GM12874 (cell line): ENCODE data around the gene IL1R2.

ENCODE experiments used
- TF ChIP-seq, protein P1 (sequence below): IDR thresholded peaks from 2 replicates; pipeline ENCODE4 v1.5.1; 2011; ENCODE audit warnings: low read depth, mild to moderate bottlenecking, control low read depth, low read length, moderate library complexity; ENCODE audit not compliant: insufficient read depth

Gene IL1R2

DNA sequence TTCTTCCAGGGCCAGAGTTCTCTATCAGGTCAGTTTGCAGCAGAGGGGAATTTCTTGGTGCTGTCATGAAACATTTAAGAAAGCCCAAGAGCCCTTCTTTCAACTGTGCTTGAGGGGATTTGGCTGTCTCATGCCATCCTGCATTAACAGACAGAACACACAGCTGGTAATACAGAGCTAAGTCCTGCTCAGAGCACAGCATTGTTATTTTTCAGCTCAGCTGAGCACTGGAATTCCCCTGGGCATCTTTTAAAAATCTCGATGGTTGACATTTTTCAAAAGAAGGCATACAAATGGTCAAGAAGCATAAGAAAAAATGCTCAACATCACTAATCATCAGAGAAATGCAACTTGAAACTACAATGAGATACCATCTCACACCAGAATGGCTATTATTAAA lies 14.9 kb upstream of the IL1R2 start:
- TF ChIP-seq, protein P1, sequence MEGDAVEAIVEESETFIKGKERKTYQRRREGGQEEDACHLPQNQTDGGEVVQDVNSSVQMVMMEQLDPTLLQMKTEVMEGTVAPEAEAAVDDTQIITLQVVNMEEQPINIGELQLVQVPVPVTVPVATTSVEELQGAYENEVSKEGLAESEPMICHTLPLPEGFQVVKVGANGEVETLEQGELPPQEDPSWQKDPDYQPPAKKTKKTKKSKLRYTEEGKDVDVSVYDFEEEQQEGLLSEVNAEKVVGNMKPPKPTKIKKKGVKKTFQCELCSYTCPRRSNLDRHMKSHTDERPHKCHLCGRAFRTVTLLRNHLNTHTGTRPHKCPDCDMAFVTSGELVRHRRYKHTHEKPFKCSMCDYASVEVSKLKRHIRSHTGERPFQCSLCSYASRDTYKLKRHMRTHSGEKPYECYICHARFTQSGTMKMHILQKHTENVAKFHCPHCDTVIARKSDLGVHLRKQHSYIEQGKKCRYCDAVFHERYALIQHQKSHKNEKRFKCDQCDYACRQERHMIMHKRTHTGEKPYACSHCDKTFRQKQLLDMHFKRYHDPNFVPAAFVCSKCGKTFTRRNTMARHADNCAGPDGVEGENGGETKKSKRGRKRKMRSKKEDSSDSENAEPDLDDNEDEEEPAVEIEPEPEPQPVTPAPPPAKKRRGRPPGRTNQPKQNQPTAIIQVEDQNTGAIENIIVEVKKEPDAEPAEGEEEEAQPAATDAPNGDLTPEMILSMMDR = no peak

DNA sequence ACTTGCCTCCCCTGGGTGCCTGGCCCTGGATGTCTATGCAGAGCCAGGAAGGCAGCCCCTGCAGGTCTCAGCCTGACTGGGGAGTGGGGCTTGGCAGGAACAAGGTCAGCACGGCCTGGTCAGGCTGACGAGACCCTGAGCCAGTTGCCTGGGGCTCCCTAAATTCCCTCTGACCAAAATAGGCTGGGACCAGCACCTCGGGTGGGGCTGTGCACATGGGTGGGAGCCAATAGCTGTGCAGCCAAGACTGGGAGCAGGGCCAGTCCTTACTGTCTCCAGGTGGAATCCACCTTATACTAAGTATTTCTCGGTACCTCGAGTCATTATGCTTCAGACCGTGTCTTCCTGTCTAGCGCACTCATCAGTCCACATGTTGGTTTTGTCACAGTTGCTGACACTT lies 11.4 kb upstream of the IL1R2 start:
- TF ChIP-seq, protein P1 = no peak

DNA sequence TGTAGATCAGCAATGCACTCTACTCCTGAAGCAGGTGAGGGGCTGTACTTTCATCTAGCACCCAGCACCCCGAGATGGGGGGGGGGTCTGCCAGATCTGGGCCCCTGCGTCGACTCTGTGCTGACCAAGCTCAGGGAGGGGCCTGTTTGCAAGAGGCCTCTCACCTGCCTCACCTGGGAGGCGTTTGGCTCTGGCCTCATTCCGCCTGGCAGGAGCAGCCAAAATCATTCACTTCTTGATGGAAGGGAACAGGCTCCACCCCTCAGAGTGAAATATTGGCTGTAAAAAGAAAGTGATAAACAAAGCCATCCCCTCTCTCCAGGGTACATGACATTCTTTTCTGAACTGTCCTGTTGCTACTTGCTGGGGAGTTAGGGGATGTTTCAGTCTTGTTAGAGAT lies 10.7 kb upstream of the IL1R2 start:
- TF ChIP-seq, protein P1 = no peak

DNA sequence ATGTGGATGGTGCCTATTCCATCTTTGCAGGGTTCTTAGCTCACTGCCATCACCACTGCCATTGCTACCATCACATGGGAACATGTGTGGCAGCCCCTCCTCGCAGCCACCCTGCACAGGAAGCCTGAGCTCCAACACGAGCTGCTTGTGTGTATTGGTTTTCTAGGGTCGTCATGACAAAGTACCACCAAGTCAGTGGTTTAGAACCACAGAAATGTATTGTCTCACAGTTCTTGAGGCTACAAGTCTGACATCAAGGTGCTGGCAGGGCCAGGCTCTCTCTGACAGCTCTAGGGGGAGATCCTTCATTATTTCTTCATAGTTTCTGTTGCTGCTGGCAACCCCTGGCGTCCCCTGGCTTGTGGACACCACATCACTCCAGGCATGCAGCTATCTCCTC lies 10.3 kb upstream of the IL1R2 start:
- TF ChIP-seq, protein P1 = no peak

DNA sequence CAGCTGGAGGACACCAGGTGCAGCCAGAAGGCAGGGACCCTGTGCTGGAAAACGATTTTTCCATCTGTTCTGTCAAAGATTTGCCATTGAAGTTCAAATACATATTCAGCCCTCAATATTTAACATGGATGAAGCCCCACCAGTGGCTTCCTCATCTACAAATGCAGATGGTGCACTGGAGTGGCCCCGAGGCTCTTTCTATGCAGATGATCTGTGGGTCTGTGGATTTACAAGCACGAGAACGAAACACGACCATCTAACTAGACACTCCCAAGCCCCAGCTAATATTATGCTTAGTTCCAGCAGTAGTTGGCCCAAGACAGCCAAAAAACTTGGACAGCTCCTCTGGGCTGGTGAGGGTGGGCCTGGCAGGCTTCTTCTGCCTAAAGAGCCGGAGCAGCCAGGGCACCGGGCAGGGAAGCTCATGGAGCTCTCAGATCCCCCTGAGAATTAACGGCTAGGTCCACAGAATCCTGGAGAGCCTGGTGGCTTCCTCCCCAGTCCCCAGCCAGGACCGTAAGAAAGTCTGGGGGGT lies 9.2 kb upstream of the IL1R2 start:
- TF ChIP-seq, protein P1 = no peak

DNA sequence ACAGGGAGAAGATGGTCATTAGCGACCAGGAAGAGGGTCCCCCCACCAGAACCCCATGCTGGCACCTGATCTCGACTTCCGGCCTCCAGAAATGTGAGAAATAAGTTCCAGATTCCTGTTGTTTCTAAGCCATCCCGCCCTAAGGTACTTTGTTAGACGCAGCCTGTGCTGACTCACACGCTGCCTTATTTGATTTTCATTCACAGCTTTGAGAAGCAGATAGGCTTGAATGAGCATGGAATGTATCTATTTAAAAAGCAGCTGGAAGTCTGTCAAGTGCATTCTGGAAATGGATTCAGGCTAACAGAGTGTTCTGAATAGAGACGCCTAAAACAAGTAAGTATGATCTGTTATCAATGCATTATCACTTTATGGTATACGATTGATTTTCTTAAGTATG lies 8.3 kb upstream of the IL1R2 start:
- TF ChIP-seq, protein P1 = no peak

DNA sequence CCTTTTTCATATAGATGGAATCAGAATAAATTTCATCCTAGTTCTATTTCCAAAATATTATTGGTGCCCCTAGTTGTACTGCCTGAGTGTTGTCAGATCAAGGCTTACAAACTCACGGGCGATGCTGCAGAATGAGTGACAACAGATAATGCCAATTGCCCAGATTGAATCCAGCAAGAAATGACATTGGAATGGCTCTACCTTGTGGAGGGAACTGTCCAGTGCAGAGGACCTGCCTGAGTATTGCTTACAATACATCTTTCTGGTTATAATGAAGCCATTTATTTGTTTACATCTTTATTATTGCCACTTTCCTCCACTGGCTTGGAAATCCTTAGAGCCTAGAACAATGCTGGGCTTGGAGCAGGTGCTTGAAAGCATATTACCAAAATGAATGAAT lies 7.8 kb upstream of the IL1R2 start:
- TF ChIP-seq, protein P1 = no peak

DNA sequence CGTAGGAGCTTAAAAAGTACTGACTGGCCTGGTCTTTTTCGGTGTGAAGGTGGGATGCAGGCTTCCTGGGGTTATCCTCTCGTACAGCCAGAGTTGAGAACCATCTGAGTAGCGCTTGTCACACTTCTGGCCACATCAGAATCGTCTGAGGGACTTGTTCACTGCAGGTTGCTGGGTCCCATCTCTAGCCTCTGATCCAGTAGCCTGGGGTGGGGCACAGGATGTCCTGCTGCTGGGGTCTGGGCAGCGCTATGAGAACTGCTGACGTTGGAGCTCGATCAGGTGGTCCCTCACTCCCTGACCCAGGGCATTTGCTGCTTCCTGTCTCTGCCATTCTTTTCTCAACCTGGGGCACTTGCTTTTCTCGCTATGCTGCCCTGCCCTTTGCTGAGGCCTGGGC lies 7.1 kb upstream of the IL1R2 start:
- TF ChIP-seq, protein P1 = no peak
